Left cardiac atrium (tissue), 4 donors: ENCODE results near the gene PRR5L. TPM values are rescaled to one million over a fixed set of nuclear protein-coding genes. Genes with fewer than 3 reads are reported as not detected.
"Not testable (repeated sequence)": the region's sequence is repeated elsewhere in the genome, so short reads cannot be mapped to it uniquely, and the experiment has no call there.

Experiments used
- ATAC-seq, 2 donors: fragments of 200-7000 bp; cut with Tn5 transposase; one replicate each; pipeline ENCODE4 v1.9.1; 2020; ENCODE audit warnings: mild to moderate bottlenecking in 2 of 2, moderate library complexity in 2 of 2
- DNase-seq: peaks from one replicate; pipeline ENCODE4 v3.0.0-alpha.2; 2020
- intact Hi-C, 2 donors: fragments of 100-400 bp; cut with DNase I; formaldehyde crosslinking; loops; one replicate each; pipeline versions ENCODE4 v1.14.1 to v1.15.1; 2022 to 2023
- total RNA-seq, 2 donors: library from RNA; stranded (reverse); fragmentation: NEBNext Ultra II Directional; extraction: Animal tissue kit (Norgen Biotek cat#: 25700); gene quantifications; one replicate each; pipeline ENCODE4 v1.2.1, GENCODE V29; 2021
- donor health status: DM: no; HTN: yes; CAD: no.
- donor health status: DM: no; HTN: yes; CAD: no; lungs with severe emphysema.
- donor health status: DM: yes; HTN: yes; CAD: no.
- donor health status: Dilated cardiomyopathy.

Gene PRR5L
- total RNA-seq, 2 donors from 2014 or later, result 4.0 to 5.8 TPM

- peak in 1 of 2 donors; percentile 15 for ATAC-seq
- intact Hi-C loops, result no loop called here
- no peak for DNase-seq
These were observed 17.8 kb downstream of the PRR5L start for GRCh38 chr11:36313750-36314433.

- intact Hi-C loops, result no loop called here
- ATAC-seq (peak in 1 of 2 donors; percentile 15), DNase-seq (no peak)
These were observed 18.3 kb downstream of the PRR5L start for GRCh38 chr11:36314434-36314767.

GRCh38 chr11:36316049-36316448 lies 20.0 kb downstream of the PRR5L start:
- intact Hi-C loops, result no loop called here
- ATAC-seq, result no peak
- no peak for DNase-seq

- intact Hi-C loops, result no loop called here
- DNase-seq, result no peak
- ATAC-seq, result no peak
These were observed 21.9 kb downstream of the PRR5L start for GRCh38 chr11:36317992-36318391.

GRCh38 chr11:36324956-36325355 lies 28.9 kb downstream of the PRR5L start:
- DNase-seq, intact Hi-C loops, ATAC-seq: not testable (repeated sequence)

- intact Hi-C loops, DNase-seq, ATAC-seq: not testable (repeated sequence)
These were observed 29.3 kb downstream of the PRR5L start for GRCh38 chr11:36325403-36325802.

- no peak for DNase-seq
- ATAC-seq, result no peak
- intact Hi-C loops, result no loop called here
These were observed 30.7 kb downstream of the PRR5L start for GRCh38 chr11:36326524-36327419.

- ATAC-seq (no peak), DNase-seq (no peak)
- intact Hi-C loops, result no loop called here
These were observed 33.0 kb downstream of the PRR5L start for GRCh38 chr11:36328966-36329673.

- intact Hi-C loops, result no loop called here
- DNase-seq, result no peak
- ATAC-seq, result no peak
These were observed 34.3 kb downstream of the PRR5L start for GRCh38 chr11:36330411-36330810.

- DNase-seq, result no peak
- no peak for ATAC-seq
- intact Hi-C loops, result no loop called here
These were observed 37.4 kb downstream of the PRR5L start for GRCh38 chr11:36333468-36333867.

- ATAC-seq, result peak in 1 of 2 donors; percentile 68
- intact Hi-C loops, result no loop called here
- no peak for DNase-seq
These were observed 37.8 kb downstream of the PRR5L start for GRCh38 chr11:36333897-36334296.

- no peak for ATAC-seq
- DNase-seq, result no peak
- intact Hi-C loops, result no loop called here
These were observed 43.8 kb downstream of the PRR5L start for GRCh38 chr11:36339888-36340287.

GRCh38 chr11:36340897-36341296 lies 44.8 kb downstream of the PRR5L start:
- DNase-seq, result no peak
- no peak for ATAC-seq
- intact Hi-C loops, result no loop called here

GRCh38 chr11:36341915-36342314 lies 45.8 kb downstream of the PRR5L start:
- DNase-seq (no peak), ATAC-seq (no peak)
- intact Hi-C loops, result no loop called here

GRCh38 chr11:36342327-36342726 lies 46.2 kb downstream of the PRR5L start:
- DNase-seq (no peak), ATAC-seq (no peak)
- intact Hi-C loops, result no loop called here

- no peak for DNase-seq
- no peak for ATAC-seq
- intact Hi-C loops, result no loop called here
These were observed 47.3 kb downstream of the PRR5L start for GRCh38 chr11:36343436-36343835.

GRCh38 chr11:36345084-36345511 lies 49.0 kb downstream of the PRR5L start:
- intact Hi-C loops, result no loop called here
- ATAC-seq (no peak), DNase-seq (no peak)

GRCh38 chr11:36345535-36346141 lies 49.5 kb downstream of the PRR5L start:
- intact Hi-C loops, result no loop called here
- no peak for DNase-seq
- ATAC-seq, result no peak

- ATAC-seq (no peak), DNase-seq (no peak)
- intact Hi-C loops, result no loop called here
These were observed 50.7 kb downstream of the PRR5L start for GRCh38 chr11:36346562-36347383.
